ENCODE results near the gene INAFM1.
"Not testable (repeated sequence)": the region's sequence is repeated elsewhere in the genome, so short reads cannot be mapped to it uniquely, and the experiment has no call there.

Gene INAFM1

DNA sequence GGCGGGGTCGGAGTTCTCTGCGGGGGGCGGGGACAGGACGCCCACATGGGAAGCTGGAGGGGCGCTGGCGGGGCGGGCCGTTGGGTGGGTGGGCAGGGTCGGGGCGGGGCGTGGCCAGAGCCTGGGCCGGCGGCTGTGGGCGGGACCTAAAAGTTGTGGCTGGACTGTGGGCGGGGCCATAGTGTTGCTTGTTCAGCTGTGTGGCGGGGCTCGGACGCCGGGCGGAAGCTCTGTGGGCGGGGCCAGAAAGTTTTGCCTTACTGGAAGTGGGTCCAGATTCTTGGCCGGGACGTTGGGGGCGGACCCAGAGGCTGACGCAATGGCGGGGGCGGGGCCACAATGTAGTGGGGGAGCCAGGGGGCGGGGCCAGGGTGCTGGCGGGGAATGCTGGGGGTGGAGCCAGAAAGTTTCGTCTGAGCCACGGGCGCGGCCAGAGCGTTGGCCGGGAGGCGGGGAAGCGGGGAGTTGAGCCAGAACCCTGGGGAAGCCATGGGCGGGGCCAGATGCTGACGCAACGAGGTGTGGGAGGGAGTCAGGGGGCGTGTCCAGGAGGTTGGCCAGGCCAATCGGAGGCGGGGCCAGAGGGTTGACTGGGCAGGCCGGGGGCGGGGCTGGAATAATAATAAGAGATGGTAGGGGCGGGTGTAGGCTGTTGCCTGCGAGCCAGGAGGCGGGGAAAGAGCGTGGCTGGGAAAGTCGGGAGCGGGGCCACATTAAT, 17.8 kb upstream of the INAFM1 start:
- DNase-seq (ENCODE audit: low read depth) = peak; percentile 74
- H3K4me3 ChIP-seq (ENCODE audit: low read depth, low read length) = 0 out of 2 replicates have a peak overlapping the region, but pooled peaks have one; percentile 7
- TF ChIP-seq, protein P1, sequence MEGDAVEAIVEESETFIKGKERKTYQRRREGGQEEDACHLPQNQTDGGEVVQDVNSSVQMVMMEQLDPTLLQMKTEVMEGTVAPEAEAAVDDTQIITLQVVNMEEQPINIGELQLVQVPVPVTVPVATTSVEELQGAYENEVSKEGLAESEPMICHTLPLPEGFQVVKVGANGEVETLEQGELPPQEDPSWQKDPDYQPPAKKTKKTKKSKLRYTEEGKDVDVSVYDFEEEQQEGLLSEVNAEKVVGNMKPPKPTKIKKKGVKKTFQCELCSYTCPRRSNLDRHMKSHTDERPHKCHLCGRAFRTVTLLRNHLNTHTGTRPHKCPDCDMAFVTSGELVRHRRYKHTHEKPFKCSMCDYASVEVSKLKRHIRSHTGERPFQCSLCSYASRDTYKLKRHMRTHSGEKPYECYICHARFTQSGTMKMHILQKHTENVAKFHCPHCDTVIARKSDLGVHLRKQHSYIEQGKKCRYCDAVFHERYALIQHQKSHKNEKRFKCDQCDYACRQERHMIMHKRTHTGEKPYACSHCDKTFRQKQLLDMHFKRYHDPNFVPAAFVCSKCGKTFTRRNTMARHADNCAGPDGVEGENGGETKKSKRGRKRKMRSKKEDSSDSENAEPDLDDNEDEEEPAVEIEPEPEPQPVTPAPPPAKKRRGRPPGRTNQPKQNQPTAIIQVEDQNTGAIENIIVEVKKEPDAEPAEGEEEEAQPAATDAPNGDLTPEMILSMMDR (IDR thresholded peaks at IDR 0.05; ENCODE audit: control insufficient read depth, extremely low read depth, insufficient read depth) = no peak

DNA sequence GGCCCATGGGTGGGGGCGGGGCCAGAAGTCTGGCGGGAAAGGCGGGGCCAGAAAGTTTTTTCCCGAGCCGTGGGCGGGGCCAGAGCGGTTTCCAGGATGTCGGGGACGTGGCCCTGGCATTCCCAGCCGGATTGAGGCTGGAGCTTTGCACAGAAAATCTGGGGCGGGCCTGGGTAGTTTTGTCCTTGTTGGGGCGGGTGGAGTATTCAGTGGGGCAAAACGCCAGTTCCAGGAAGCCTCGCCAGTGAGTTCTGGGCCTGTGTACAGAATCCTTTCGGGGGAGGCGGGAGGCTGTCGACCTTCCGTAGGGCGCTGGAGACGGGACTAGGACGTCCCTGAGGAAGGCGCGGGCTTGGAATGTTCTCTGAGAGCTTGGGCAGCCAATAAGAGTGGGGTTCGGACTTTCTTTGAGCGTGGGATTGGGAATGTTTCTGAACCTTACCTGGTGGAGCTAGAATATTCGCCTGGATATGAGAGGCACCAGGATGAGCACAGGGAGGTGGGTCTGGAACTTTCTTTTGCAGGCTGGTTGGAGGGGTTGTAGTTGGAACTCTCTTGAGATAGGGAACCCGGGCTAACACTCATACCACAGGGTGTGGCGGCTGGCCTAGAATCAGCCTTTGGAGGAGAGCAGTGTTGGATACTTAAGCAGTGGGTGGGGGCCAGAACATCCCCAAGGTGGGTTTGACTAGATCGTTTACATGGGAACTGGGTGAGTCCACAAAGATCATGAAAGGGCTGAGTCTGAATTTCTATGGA, 17.1 kb upstream of the INAFM1 start:
- H3K4me3 ChIP-seq (ENCODE audit: low read depth, low read length) = peak overlapping the region; percentile 58
- no peak for DNase-seq (ENCODE audit: low read depth)
- TF ChIP-seq, protein P1 (IDR thresholded peaks at IDR 0.05; ENCODE audit: control insufficient read depth, extremely low read depth, insufficient read depth) = no peak

DNA sequence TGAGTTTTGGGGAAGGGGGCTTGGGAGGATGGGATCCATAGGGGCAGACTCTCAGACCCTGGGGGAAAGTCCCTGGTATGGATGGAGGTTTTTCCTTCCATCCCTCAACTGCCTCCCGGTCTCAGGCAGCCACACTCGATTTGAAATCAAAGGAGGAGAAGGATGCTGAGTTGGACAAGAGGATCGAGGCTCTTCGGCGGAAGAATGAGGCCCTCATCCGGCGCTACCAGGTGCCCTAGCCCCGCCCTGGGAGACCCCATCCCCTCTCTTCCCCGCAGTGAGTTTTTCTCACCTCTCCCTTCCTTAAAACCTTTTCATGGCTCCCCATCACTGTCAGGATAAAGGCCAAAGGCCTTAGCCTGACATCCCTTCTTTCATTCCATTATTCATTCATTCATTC, 16.3 kb upstream of the INAFM1 start:
- TF ChIP-seq, protein P1 (IDR thresholded peaks at IDR 0.05; ENCODE audit: control insufficient read depth, extremely low read depth, insufficient read depth) = no peak
- peak overlapping the region; percentile 58 for H3K4me3 ChIP-seq (ENCODE audit: low read depth, low read length)
- no peak for DNase-seq (ENCODE audit: low read depth)

DNA sequence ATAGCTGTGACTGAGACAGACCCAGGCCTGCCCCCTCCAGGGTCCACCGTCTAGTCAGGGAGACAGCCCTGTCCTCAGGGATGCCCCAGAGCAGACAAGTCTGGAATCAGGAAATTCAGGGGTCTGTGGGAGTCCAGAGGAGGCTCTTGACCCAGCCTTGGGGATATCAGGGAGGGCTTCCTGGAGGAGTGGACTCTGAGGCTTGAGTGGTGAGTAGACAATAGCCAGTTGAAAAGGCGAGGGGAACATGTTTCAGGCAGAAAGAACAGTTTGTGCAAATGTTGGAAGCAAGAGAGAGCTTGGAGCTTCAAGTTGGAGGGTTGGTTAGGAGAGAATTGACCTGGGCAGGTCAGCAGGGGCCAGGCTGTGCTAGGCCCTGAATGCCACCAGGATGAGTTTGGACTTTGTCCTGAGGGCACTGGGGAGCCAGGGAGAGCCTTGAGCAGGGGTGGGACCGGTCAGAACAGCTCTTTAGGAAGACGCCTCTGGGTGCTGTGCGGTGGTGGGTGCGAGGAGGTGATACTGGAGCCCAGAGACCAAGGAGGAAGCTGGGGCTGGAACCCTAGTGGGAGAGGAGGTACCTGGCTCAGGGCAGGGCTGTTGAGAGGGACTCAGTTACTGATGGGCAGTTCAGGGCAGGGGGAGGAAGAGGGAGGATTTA, 15.7 kb upstream of the INAFM1 start:
- TF ChIP-seq, protein P1 (IDR thresholded peaks at IDR 0.05; ENCODE audit: control insufficient read depth, extremely low read depth, insufficient read depth) = no peak
- H3K4me3 ChIP-seq (ENCODE audit: low read depth, low read length) = no peak overlapping the region
- DNase-seq (ENCODE audit: low read depth) = no peak

DNA sequence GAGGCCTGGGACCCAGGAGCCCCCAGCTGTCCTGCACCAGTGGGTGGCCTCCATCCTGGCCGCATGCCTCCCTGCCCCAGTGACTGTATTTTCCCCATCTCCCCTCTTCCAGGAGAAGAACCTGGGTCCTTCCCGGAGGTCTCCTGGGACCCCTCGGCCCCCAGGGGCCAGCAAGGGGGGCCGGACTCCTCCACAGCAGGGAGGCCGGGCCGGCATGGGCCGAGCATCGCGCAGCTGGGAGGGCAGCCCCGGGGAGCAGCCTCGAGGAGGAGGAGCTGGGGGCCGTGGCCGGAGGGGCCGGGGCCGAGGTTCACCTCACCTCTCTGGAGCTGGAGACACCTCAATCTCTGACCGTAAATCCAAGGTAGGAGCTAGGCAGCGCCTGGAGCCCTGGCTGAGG, 14.2 kb upstream of the INAFM1 start:
- TF ChIP-seq, protein P1 (IDR thresholded peaks at IDR 0.05; ENCODE audit: control insufficient read depth, extremely low read depth, insufficient read depth) = no peak
- H3K4me3 ChIP-seq (ENCODE audit: low read depth, low read length) = no peak overlapping the region
- no peak for DNase-seq (ENCODE audit: low read depth)

DNA sequence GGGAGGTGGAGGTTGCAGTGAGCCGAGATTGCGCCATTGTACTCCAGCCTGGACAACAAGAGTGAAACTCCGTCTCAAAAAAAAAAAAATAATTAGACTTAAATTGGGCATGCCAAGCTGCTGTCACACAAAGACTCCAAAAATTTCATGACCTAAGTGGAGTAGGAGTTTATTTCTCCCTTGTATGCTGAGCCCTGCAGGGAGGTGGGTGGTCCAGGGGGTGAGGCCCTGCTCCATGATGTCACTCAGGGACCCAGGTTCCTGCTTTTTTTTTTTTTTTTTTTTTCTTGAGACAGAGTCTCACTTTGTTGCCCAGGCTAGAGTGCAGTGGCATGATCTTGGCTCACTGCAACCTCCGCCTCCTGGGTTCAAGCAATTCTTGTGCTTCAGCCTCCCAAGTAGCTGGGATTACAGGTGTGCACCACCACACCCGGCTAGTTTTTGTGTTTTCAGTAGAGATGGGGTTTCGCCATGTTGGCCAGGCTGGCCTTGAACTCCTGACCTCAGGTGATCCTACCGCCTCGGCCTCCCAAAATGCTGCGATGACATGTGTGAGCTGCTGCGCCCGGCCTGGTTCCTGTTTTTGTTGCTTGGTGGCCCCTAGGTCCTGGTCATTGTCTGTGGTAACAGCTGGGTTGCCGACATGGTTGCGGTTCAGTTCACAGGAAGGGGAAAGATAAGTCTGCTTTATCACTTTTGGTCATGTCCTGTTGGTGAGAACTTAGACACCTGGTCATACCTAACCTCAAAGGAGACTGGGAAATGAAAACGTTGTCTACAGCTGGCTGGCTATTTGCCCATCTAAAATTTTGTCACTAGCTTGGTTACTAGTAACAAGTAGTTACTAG, 12.5 kb upstream of the INAFM1 start:
- DNase-seq (ENCODE audit: low read depth); H3K4me3 ChIP-seq (ENCODE audit: low read depth, low read length): not testable (repeated sequence)

Data from LNCaP clone FGC (cell line).